A172 (cell line): ENCODE data around the gene SNHG17. TPM values are rescaled to one million over a fixed set of nuclear protein-coding genes. Genes with fewer than 3 reads are reported as not detected.
"Not testable (repeated sequence)": the region's sequence is repeated elsewhere in the genome, so short reads cannot be mapped to it uniquely, and the experiment has no call there.

Experiments used
- DNase-seq: peaks from one replicate; pipeline ENCODE4 v3.0.0-alpha.2; 2015; ENCODE audit warnings: low spot score
- total RNA-seq: library from RNA; depleted of rRNA; stranded (reverse); fragments of >200 nt; shearing (Covaris generic); gene quantifications from 2 replicates; pipeline ENCODE4 v1.2.3, GENCODE V29; 2014; rRNA removed

Gene SNHG17
- 8.5 and 10.1 TPM in 2 replicates for total RNA-seq

DNA sequence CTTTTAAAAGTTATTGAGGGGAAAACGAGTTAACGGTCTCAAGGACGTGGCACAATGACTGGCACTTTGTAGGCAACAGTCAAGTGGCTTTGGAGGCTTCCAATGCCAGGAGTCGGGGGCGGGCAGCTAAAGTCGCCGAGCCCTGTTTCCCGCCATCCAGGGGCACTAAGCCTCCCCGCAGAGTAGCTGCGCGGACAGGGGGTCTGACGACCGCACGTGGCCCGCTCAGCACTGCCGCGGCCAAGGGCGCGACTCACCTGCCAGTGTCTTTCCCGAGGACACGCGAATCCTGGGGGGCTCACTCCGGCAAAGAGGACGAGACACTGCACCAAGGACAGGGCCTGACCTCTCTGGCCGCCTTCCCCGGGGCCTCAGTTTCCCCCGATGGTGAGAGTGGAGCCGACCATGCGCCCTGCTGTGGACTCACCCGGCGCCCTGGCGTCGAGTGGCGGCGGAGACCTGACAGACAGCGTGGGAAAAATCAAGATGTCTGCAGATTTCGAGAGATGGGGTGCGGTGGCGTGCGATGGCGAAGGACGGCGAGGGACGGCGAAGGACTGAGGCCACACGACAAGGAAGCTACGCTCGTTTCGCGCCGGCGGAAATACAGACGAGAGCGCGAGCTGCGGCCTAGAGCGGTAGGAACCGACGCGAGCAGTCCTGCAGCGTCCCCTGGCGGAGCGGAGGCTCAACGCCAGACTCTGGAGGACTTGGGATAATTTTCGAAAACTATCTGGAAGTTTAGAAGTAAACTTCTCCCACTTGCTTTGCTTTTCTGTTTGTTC lies at the start of gene SNHG17:
Gene SNHG17, minus strand, starts transcription at position 559 of the 785 bp plus-strand sequence.
- peak; percentile 83 for DNase-seq

DNA sequence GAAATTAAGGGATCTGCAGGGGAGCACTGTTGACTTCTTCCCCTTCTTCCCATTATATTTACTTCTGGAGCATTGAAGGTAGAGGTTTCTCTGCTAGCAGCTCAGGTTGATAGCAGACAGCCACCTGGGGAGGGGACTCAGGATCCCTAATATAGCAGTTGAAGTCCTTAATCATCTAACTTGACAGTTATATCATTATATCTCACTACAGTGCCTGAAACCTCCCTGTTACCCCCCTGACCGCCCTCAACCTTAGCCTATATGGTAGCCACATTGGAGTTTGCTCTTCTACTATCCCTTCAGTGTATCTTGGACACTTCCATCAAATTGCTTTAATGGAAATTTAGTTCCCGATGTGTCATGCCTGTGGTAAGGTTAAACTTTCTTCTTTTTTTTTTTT lies 44.5 kb upstream of the SNHG17 start:
- DNase-seq = no peak

DNA sequence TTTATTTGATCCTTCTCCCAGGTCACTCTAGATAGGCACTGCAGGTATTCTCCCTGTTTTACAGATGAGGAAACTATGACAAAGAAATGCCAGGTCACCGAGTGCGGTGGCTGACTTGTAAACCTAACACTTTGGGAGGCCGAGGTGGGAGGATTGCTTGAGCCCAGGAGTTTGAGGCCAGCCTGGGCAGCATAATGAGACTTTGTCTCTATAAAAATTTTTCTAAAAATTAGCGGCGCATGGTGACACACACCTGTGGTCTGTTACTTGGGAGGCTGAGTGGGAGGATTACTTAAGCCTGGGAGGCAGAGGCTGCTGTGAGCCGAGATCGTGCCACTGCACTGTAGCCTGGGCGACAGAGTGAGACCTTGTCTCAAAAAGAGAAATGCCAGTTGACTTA lies 42.6 kb upstream of the SNHG17 start:
- no peak for DNase-seq

DNA sequence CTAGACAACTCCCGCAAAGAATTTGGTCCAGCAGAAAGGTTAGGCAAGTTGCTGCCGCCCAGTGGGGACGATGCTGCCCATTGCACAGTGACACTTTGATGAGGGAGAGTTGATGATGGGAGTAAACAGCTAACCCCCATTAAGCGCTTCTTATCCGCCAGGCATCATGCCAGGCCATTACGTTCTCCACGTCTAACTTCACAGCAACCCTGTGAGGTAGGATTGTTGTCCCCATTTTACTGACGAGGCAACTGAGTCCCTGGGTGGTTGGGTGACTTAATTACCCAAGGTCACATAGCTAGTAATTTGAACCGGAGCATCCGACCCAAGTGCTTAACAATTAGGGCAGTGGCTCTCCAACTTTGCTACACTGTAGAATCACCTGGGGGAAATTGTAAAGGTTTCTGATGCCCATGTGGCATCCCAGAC lies 38.3 kb upstream of the SNHG17 start:
- DNase-seq = peak; percentile 17

DNA sequence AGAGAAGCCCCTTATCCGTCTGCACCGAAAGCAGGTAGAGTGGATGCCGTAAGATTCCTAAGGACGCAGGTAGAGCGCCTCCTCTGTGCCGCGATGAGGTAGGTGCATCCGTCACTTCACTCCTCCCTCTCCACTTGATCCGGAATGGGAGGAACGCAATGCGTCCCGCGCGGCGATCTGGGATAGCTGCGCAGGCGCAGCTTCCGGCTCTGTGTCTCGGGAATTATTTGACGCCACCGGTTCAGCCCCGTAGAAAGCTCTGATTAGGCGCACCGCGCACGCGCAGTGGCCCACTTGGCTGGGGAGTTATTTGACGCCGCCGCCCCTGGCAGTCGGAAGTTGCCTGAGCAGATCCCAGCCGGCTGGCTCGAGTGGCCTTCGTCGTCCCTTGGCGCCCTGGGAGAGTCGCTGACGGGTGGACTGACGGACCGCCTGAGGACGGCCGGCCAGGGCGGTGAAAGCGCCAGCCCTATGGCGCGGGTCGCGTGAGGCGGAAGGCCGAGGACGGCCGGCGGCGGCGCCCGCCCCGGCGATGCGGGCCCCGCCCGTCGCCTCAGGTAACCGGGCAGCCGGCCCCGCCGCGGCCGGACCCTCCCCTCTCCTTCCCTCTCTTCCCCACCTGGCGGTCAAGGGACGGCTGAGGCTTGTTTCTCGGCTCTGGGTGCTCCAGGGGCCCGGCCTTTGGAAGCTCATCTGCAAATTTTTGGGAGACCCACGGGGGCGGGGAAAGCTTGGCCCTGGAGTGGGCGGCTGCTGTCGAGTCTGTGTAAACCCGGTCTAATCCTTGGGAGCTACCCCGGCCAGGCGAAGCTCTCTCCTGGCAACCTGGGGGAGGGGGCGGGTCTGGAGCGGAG lies 37.6 kb upstream of the SNHG17 start, which contains the start of gene RALGAPB:
Gene RALGAPB, plus strand, starts transcription at position 331 of the 854 bp plus-strand sequence. CDS start 15,590 bp downstream, outside the sequence.
- peak; percentile 99 for DNase-seq

DNA sequence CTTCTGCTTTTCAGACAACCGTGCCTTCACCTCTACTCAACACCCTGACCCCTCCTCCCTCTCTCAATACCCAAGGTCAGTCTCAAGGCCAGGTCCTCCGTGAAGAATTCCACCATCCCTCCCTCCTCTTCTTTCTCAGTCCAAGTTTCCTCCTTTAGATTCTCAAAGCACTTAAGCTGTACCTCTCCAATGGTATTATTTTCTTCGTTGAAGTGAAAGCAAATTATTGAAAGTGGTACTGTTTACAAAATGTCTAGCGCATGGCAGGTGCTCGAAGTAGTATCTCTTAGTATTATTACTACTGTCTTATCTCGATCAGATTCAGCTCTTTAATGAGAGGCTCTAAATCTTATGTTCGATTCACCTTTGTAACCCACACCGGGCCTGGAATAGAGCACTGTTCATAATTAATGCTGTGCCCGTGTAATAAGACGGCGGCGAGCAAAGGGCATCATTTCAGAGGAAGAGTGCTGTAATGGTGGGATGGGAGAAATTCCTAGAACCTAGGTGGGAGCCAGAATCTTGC lies 36.9 kb upstream of the SNHG17 start:
- no peak for DNase-seq

DNA sequence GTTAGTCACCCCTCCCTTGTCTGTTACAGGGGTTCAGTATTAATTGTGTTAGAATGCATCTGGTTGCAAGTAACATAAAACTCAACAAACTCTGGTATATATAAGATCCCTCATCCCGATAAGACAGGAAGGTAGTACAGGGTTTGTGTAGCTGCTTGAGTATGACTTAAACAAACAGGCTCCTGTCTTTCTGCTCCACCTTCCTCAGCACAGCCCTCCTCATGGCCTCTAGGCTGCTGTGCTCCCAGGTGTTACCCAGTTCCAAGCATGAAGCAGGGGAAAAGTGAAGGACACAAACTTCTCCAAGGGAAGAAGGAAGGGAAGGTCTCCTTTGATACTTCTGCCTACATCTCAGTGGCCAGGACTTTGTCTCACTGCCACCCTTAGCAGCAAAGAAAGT lies 36.1 kb upstream of the SNHG17 start:
- no peak for DNase-seq

DNA sequence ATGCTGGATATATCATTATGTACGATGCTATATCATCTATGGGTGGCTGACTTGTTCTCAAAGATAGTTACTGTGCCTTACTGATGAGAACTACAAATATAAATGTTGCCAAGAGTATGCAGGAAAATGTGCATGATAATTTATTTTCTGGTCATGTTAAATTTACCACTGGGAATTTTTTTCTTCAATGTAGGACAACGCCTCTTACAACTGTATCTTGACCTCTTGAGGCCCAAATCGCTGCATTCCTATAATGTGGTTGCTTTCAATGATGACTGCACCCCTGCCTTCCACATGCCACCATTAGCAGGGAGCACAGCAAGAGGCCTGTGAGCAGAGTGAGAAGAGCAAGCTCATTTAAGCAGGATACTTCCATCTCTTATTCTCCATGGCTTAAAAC lies 31.9 kb upstream of the SNHG17 start:
- DNase-seq = no peak

DNA sequence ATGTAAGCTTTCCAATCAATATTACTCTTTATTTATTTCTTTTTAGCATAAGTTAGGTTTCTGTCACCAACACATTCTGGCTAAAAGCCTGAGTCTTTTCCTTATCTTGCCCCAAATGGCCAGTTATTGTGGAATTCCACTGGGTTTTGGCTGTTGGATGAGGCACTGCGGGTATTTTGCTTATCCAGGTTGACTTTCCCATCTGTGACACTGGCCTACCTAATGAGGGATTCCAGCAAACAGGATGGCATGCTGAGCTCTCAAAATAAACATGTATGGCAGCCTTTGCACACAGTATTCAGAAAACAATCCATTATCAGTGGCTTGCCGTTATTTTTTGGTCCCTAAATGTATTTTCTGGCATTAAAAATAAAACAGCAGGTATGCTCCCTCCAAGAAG lies 31.0 kb upstream of the SNHG17 start:
- DNase-seq = no peak

DNA sequence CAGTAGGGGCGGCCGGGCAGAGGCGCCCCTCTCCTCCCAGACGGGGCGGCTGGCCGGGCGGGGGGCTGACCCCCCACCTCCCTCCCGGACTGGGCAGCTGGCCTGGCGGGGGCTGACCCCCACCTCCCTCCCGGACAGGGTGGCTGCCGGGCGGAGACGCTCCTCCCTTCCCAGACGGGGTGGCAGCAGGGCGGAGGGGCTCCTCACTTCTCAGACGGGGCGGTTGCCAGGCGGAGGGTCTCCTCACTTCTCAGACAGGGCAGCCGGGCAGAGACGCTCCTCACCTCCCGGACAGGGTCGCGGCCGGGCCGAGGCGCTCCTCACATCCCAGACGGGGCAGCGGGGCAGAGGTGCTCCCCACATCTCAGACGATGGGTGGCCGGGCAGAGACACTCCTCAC lies 26.4 kb upstream of the SNHG17 start:
- DNase-seq = not testable (repeated sequence)

DNA sequence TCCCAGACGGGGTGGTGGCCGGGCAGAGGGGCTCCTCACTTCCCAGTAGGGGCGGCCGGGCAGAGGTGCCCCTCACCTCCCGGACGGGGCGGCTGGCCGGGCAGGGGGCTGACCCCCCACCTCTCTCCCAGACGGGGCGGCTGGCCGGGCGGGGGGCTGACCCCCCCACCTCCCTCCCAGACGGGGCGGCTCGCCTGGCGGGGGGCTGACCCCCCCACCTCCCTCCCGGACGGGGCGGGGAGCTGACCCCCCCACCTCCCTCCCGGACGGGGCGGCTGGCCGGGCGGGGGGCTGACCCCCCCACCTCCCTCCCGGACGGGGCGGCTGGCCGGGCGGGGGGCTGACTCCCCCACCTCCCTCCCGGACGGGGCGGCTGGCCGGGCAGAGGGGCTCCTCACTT lies 26.0 kb upstream of the SNHG17 start:
- DNase-seq = not testable (repeated sequence)

DNA sequence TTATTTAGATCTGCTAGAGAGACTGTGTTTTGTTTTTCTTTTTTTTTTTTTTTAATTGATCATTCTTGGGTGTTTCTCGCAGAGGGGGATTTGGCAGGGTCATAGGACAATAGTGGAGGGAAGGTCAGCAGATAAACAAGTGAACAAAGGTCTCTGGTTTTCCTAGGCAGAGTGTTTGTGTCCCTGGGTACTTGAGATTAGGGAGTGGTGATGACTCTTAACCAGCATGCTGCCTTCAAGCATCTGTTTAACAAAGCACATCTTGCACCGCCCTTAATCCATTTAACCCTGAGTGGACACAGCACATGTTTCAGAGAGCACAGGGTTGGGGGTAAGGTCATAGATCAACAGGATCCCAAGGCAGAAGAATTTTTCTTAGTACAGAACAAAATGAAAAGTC lies 25.5 kb upstream of the SNHG17 start:
- DNase-seq = not testable (repeated sequence)

DNA sequence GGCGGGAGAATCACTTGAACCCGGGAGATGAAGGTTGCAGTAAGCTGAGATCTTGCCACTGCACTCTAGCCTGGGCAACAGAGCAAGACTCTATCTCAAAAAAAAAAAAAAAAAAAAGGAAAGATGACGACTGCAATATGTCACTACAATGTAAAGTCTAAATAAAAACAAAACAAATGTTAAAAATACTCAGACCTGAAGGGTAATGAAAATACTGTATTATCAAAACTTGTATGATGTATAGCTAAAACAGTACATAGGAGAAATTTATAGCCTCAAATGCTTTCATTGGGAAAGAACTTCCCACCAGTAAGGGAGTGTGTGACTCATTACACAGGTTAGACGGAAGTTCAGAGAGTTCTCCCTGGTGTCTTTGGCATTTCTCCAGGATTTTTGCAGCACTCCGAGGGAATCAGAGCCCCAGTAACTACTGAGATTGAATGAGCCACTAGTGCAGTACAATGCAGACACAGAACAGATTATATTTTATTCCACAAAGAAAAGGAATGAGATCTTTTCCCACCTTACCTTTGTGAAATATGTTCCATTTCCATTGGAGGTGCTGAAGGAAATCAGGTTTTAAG lies 25.0 kb upstream of the SNHG17 start:
- peak; percentile 89 for DNase-seq

DNA sequence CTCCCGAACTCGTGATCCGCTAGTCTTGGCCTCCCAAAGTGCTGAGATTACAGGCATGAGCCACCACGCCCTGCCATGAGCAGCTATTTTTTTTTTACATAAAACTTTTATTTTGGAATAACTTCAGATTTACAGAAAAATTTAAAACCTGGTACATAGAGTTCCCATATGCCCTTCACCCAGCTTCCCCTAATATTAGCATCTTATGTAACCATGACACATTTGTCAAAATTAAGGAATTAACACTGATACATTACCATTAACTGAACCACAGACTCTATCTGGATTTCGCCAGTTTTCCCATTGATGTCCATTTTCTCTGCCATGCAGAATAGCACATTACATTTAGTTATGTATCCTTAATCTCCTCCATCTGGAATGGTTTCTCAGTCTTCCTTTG lies 23.2 kb upstream of the SNHG17 start:
- DNase-seq = no peak

DNA sequence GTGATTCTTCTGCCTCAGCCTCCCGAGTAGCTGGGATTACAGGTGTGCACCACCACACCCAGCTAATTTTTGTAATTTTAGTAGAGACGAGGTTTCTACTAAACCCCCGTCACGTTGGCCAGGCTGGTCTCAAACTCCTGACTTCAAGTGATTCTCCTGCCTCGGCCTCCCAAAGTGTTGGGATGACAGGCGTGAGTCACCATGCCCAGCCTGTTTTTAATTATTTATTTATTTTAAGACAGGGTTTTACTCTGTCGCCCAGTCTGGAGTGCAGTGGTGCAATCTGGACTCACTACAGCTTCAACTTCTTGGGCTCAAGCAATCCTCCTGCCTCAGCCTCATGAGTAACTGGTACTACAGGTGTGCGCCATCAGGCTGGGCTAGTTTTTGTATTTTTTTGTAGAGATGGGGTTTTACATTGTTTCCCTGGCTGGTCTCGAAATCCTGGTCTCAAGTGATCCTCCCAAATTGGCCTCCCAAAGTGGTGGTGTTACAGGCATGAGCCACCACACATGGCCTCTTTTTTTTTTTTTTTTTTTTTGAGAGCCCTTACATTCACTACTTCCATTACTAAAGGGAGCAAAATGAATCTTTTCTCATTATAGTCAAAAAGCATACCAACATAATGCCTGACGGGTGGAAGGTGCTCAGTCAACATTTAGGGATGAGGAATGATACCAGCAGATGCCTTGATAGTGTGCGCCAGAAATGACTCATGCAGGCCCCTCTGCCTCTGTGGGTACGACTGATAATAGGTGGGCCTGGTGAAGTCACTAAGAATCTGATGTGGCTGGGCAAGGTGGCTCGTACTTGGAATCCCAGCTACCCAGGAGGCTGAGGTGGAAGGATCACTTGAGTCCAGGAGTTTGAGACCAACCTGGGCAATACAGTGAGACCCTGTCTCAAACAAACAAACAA lies 19.7 kb upstream of the SNHG17 start:
- no peak for DNase-seq

DNA sequence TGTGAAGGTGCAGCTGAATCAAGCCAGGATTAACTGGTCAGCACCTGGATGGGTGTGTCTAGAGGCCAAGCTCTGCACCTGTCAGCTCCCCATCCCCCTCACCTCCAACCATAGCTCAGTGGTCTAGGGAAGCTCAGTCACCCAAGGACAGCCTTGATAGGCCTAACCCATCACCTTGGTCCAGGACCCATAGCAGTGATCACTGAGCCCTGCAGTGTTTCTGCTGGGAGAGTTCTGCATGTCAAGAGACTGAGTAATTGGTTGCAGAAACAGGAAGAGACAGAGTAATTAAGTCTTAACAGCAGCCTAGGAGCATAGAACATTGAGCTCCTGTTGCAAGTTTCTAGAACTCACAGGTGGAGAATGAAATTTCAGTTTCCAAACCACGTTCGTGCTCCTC lies 18.8 kb upstream of the SNHG17 start:
- no peak for DNase-seq

DNA sequence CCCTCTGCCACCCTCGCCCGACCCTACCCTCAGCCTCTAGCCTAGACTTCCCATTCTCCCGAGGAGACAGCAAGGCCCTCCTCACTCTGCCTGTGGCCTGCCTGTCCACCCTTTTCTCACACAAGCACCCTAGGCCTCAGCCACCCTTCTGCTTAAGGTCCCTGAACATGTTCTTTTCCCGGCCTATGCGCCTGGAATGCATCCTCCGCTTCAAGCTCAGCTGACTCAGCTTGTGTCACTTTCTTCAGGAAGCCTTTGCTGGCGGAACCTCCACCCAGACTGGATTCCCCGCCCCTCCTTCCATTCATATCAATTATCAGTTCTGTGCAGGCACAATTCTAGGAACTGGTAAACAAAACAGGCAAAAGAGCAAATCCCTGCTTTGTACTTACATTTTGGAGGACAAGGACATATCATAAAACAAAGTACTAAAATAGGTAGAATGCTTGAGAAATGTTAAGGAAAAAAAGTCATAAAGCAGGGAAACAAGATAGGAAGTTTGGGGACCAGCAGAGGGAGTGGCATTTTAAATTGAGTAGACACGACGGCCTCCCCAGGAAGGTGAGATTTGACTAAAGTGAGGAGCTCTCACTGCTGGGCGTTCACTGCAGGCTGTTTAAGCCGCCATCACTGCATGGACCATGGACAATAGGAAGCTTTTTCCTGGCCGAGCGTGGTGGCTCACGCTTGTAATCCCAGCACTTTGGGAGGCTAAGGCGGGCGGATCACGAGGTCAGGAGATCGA lies 17.9 kb upstream of the SNHG17 start:
- peak; percentile 26 for DNase-seq

DNA sequence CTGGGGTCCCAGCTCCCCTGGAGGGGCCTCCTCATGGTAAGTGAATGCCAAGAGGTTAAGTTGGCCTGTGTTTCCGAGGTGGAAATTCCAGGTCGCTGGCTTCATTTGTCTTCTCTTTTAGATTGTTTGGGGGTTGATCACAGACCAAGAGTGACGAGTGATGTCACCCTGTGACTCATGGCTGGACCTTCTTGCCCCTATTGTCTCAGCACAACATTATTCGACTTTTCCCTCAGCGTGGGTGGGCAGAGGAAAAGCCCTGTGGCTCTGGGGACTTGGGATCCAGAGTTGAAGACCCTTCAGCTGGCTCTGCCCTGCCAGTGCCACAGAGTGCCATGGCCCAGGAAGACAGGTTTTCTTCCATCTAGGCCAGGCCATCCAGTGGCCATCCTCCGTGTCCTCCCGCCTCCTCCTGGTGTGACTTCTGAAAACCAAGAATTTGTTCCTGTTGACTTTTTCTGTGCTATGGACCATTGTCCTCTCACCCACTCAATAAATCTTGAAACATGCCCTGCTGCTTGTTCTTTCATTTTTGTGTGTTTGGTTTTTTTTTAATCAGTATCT lies 15.4 kb upstream of the SNHG17 start:
- no peak for DNase-seq

DNA sequence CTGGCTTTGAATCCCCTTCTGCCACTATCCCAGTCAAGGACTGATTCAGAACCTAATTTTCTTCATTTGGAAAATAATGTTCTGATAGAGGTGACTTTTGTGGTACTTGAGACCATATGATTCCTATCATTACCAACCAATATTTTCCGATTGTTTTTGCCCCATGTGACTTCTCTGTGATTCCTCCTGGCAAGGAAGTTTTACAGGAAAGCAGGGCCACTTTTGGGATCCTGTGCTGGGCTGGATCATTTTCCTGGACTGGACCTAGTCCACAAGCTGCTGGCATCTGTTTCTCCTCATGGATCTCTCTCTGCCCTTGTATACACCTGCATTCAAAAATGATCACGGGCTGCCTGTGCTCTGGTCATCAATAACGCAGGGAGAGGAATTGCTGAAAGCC lies 13.9 kb upstream of the SNHG17 start:
- no peak for DNase-seq
